GM12878 (cell line): Measurements from ENCODE around the gene IL1RL1. TPM values are rescaled to one million over a fixed set of nuclear protein-coding genes. Genes with fewer than 3 reads are reported as not detected.

Experiments used
- BCL11A ChIP-seq: IDR thresholded peaks from 2 replicates; pipeline ENCODE4 v1.6.1; 2011; ENCODE audit warnings: low read depth, low read length
- CREB1 ChIP-seq: IDR thresholded peaks from 2 replicates; pipeline ENCODE4 v1.6.1; 2012; ENCODE audit warnings: low read depth, mild to moderate bottlenecking, inconsistent platforms
- CREM ChIP-seq: IDR thresholded peaks from 2 replicates; pipeline ENCODE4 v1.6.1; 2014; ENCODE audit warnings: antibody characterized with exemption, low read depth
- GATAD2B ChIP-seq: fragments of 450-650 bp; conservative IDR thresholded peaks from 2 replicates; pipeline ENCODE4 v1.6.1; 2017; ENCODE audit warnings: low read depth, mild to moderate bottlenecking, moderate library complexity
- IRF4 ChIP-seq: IDR thresholded peaks from 2 replicates; pipeline ENCODE4 v1.6.1; 2011; ENCODE audit warnings: low read depth, low read length
- MEF2A ChIP-seq: IDR thresholded peaks from 2 replicates; pipeline ENCODE4 v1.6.1; 2011; ENCODE audit warnings: low read depth, mild to moderate bottlenecking, low read length, moderate library complexity; ENCODE audit not compliant: insufficient read depth
- MEF2B ChIP-seq: fragments of 450-650 bp; IDR thresholded peaks from 2 replicates; pipeline ENCODE4 v1.6.1; 2018; ENCODE audit warnings: mild to moderate bottlenecking, moderate library complexity; ENCODE audit not compliant: partially characterized antibody, poor library complexity, severe bottlenecking
- MTA2 ChIP-seq: fragments of 450-650 bp; IDR thresholded peaks from 2 replicates; pipeline ENCODE4 v1.6.1; 2016; ENCODE audit warnings: low read depth, mild to moderate bottlenecking, moderate library complexity
- MXI1 ChIP-seq: fragments of 150-350 bp; IDR thresholded peaks from 2 replicates; pipeline ENCODE4 v1.6.1; 2011; ENCODE audit warnings: low read depth, mild to moderate bottlenecking, inconsistent platforms, low read length, improper control_type of control experiment
- NBN ChIP-seq: fragments of 450-650 bp; IDR thresholded peaks from 2 replicates; pipeline ENCODE4 v1.6.1; 2016
- NR2C2 ChIP-seq: IDR thresholded peaks from 2 replicates; pipeline ENCODE4 v1.6.1; 2011; ENCODE audit warnings: borderline replicate concordance, low read depth; ENCODE audit not compliant: control insufficient read depth, insufficient read length
- PAX5 ChIP-seq: IDR thresholded peaks from 2 replicates; pipeline ENCODE4 v1.6.1; 2011; ENCODE audit warnings: low read depth, low read length, borderline replicate concordance
- POLR2AphosphoS2 ChIP-seq: IDR thresholded peaks from 2 replicates; pipeline ENCODE4 v1.6.1; 2011; ENCODE audit warnings: low read depth, mild to moderate bottlenecking, low read length, improper control_type of control experiment, moderate library complexity
- RAD21 ChIP-seq: IDR thresholded peaks from 2 replicates; pipeline ENCODE4 v1.6.1; 2011; ENCODE audit warnings: mild to moderate bottlenecking, low read depth, low read length, moderate library complexity; ENCODE audit not compliant: insufficient read depth
- RELA ChIP-seq: fragments of 450-650 bp; IDR thresholded peaks from 2 replicates; pipeline ENCODE4 v1.8.0; 2014; ENCODE audit warnings: borderline replicate concordance; ENCODE audit not compliant: partially characterized antibody
- RUNX3 ChIP-seq: IDR thresholded peaks from 2 replicates; pipeline ENCODE4 v1.6.1; 2012; ENCODE audit warnings: low read length, inconsistent platforms
- SMAD1 ChIP-seq: fragments of 450-650 bp; IDR thresholded peaks from 2 replicates; pipeline ENCODE4 v1.6.1; 2018; ENCODE audit warnings: mild to moderate bottlenecking, low read depth; ENCODE audit not compliant: partially characterized antibody
- SMARCA5 ChIP-seq: fragments of 450-650 bp; IDR thresholded peaks from 2 replicates; pipeline ENCODE4 v1.6.1; 2017; ENCODE audit warnings: mild to moderate bottlenecking
- TBL1XR1 ChIP-seq: IDR thresholded peaks from 2 replicates; pipeline ENCODE4 v1.6.1; 2012; ENCODE audit warnings: low read depth, low read length, improper control_type of control experiment
- polyA plus RNA-seq, 11 experiments: library from polyadenylated mRNA; depleted of rRNA in 4 of 11; unstranded in 6 of 11; stranded (reverse) in 5 of 11; fragments of >200 nt; fragmentation: Nextera tagmentation in 4 of 11; fragmentation: Illumina TruSeq in 1 of 11; extraction: Ambion mirVana in 4 of 11; extraction: Trizol in 1 of 11; gene quantifications; 1 replicate in 1 of 11; 2 replicates in 10 of 11; pipeline versions ENCODE4 v1.2.1 to v1.2.3, GENCODE V29; 2011 to 2016; ENCODE audit warnings: inconsistent platforms in 2 of 11, missing spikeins in 2 of 11, low read depth in 1 of 11
- total RNA-seq, 4 experiments: library from RNA; depleted of rRNA in 3 of 4; stranded (reverse); fragments of >200 nt in 3 of 4; fragmentation: Illumina TruSeq in 1 of 4; extraction: Trizol in 1 of 4; gene quantifications; 2 replicates each; pipeline versions ENCODE4 v1.2.1 to v1.2.3, GENCODE V29; 2013 to 2021
- TF ChIP-seq, protein P1 (sequence below): fragments of 450-650 bp; IDR thresholded peaks from 2 replicates; pipeline ENCODE4 v1.6.1; 2017; ENCODE audit warnings: mild to moderate bottlenecking, low read depth, inconsistent platforms; ENCODE audit not compliant: poor library complexity, severe bottlenecking
- TF ChIP-seq, protein P2 (sequence below): IDR thresholded peaks from 2 replicates; pipeline ENCODE4 v1.6.1; 2012; ENCODE audit warnings: low read length, inconsistent platforms

IL1RL1 gene
- total and polyA plus RNA-seq, 10 of the 15 experiments (the other 5 are each of a cell fraction or from before 2014, with no cell fraction given), result 0.08 to 0.18 TPM; not detected in 8

DNA sequence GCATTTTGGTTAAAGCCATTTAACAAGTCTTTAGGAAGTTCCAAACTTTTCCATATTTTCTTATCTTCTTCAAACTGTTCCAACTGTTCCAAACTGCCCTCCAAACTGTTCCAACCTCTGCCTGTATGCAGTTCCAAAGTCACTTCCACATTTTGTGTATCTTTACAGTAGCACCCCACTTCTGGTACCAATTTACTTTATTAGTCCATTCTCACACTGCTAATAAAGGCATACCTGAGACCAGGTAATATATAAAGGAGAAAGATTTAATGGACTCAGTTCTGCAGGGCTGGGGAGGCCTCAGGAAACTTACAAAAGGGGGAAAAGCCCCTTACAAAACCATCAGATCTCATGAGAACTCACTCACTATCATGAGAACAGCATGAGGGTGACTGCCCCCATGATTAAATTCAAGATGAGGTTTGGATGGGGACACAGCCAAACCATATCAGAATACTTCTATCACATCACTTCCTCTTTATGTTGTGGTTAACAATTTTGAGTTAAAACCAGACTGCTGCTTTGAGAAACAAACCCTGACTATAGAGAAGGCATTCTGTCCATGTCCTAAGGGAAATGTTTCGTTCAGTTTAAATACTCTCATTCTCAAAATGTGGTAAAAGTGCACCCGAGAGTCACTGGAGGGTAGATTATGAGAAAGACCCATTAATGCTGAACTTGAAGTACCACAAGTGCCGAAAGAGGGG is 55.2 kb downstream of the IL1RL1 start (continued):
- TF ChIP-seq MTA2 (peak; percentile 69), POLR2AphosphoS2 (no peak), SMAD1 (peak; percentile 76), RAD21 (peak; percentile 8; the same call in 1 of the 2 replicates), RUNX3 (peak; percentile 96), MXI1 (no peak), NR2C2 (no peak), MEF2B (peak; percentile 92), GATAD2B (0 out of 2 replicates have a peak, but pooled peaks have one; percentile 40), BCL11A (peak; percentile 87), PAX5 (peak; percentile 83; the same call in 1 of the 2 replicates), NBN (0 out of 2 replicates have a peak, but pooled peaks have one; percentile 11), MEF2A (0 out of 2 replicates have a peak, but pooled peaks have one; percentile 74), CREM (peak; percentile 78), TBL1XR1 (peak; percentile 52; the same call in 1 of the 2 replicates), RELA (no peak), IRF4 (peak; percentile 85), CREB1 (peak; percentile 43; the same call in 1 of the 2 replicates), SMARCA5 (no peak)
- TF ChIP-seq, protein P1, sequence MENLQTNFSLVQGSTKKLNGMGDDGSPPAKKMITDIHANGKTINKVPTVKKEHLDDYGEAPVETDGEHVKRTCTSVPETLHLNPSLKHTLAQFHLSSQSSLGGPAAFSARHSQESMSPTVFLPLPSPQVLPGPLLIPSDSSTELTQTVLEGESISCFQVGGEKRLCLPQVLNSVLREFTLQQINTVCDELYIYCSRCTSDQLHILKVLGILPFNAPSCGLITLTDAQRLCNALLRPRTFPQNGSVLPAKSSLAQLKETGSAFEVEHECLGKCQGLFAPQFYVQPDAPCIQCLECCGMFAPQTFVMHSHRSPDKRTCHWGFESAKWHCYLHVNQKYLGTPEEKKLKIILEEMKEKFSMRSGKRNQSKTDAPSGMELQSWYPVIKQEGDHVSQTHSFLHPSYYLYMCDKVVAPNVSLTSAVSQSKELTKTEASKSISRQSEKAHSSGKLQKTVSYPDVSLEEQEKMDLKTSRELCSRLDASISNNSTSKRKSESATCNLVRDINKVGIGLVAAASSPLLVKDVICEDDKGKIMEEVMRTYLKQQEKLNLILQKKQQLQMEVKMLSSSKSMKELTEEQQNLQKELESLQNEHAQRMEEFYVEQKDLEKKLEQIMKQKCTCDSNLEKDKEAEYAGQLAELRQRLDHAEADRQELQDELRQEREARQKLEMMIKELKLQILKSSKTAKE, result peak; percentile 33
- TF ChIP-seq, protein P2, sequence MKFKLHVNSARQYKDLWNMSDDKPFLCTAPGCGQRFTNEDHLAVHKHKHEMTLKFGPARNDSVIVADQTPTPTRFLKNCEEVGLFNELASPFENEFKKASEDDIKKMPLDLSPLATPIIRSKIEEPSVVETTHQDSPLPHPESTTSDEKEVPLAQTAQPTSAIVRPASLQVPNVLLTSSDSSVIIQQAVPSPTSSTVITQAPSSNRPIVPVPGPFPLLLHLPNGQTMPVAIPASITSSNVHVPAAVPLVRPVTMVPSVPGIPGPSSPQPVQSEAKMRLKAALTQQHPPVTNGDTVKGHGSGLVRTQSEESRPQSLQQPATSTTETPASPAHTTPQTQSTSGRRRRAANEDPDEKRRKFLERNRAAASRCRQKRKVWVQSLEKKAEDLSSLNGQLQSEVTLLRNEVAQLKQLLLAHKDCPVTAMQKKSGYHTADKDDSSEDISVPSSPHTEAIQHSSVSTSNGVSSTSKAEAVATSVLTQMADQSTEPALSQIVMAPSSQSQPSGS, result peak; percentile 95
